Urothelium cell line (cell line): ENCODE results near the gene TMC2.
"Not testable (repeated sequence)": the region's sequence is repeated elsewhere in the genome, so short reads cannot be mapped to it uniquely, and the experiment has no call there.

Experiments used
- DNase-seq: peaks from one replicate; pipeline ENCODE4 v3.0.0; 2011; ENCODE audit warnings: low spot score, mixed read lengths
- FAIRE-seq: peaks from 2 replicates; lab custom pipeline; 2011; peaks lifted over from hg19 to GRCh38; lab: Jason Lieb, UNC

TMC2 gene

GRCh38 chr20:2657241-2657640 is 120.9 kb downstream of the TMC2 start:
- DNase-seq: no peak
- FAIRE-seq: no peak

GRCh38 chr20:2657674-2658073 is 121.3 kb downstream of the TMC2 start:
- FAIRE-seq (no peak), DNase-seq (no peak)

- FAIRE-seq (no peak), DNase-seq (no peak)
Measured at GRCh38 chr20:2658414-2659354, 122.3 kb downstream of the TMC2 start.

GRCh38 chr20:2659547-2659946 is 123.2 kb downstream of the TMC2 start:
- FAIRE-seq (no peak), DNase-seq (no peak)

GRCh38 chr20:2663364-2663886 is 127.1 kb downstream of the TMC2 start:
- FAIRE-seq: no peak
- DNase-seq: no peak

- FAIRE-seq: no peak
- peak; percentile 91 for DNase-seq
Measured at GRCh38 chr20:2663887-2664719, 127.7 kb downstream of the TMC2 start, which contains the start of gene IDH3B. Gene IDH3B, minus strand, starts transcription at chr20:2664216. Its CDS starts 28 bp downstream, at chr20:2664188.

GRCh38 chr20:2671977-2672376 is 135.6 kb downstream of the TMC2 start:
- no peak for DNase-seq
- no peak for FAIRE-seq

GRCh38 chr20:2672446-2672845 is 136.1 kb downstream of the TMC2 start:
- no peak for DNase-seq

GRCh38 chr20:2673453-2673852 is 137.1 kb downstream of the TMC2 start:
- DNase-seq (no peak), FAIRE-seq (no peak)

More at GRCh38 chr20:2672446-2672845, 136.1 kb downstream of the TMC2 start:
- no peak for FAIRE-seq

GRCh38 chr20:2680046-2680445 is 143.7 kb downstream of the TMC2 start:
- DNase-seq (no peak), FAIRE-seq (no peak)

GRCh38 chr20:2682040-2682439 is 145.7 kb downstream of the TMC2 start:
- not testable (repeated sequence) for FAIRE-seq, DNase-seq

GRCh38 chr20:2684817-2685216 is 148.4 kb downstream of the TMC2 start:
- not testable (repeated sequence) for FAIRE-seq, DNase-seq

- no peak for FAIRE-seq
- no peak for DNase-seq
Measured at GRCh38 chr20:2687514-2687913, 151.1 kb downstream of the TMC2 start.

- no peak for DNase-seq
Measured at GRCh38 chr20:2688041-2688591, 151.7 kb downstream of the TMC2 start.

GRCh38 chr20:2690213-2690612 is 153.8 kb downstream of the TMC2 start:
- FAIRE-seq (no peak), DNase-seq (no peak)

More at GRCh38 chr20:2688041-2688591, 151.7 kb downstream of the TMC2 start:
- no peak for FAIRE-seq

- no peak for FAIRE-seq
- no peak for DNase-seq
Measured at GRCh38 chr20:2690718-2691117, 154.3 kb downstream of the TMC2 start.

- DNase-seq (no peak), FAIRE-seq (no peak)
Measured at GRCh38 chr20:2691127-2691526, 154.8 kb downstream of the TMC2 start.
